Measurements from ENCODE around the gene PTTG1IP.

PTTG1IP gene

DNA sequence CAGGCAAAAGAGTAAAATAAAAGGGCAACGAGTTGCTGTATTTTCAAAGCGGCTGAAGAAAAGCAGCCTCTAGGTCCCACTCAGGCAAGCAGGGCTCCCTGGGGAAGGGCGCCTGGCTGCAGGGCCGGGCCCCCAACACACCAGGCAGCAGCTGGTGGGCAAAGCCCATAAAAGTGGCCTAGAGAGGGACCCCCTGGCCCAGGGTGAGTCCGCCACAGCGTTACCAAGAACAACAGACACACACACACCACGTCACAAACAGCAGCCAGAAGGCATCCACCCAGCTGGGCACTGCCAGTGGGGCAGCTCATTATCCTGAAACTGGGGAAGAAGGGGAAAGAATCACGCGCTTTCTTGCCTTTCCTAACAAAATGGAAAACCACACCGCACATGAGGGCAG lies 60.3 kb downstream of the PTTG1IP start:
- DNase-seq (ENCODE audit: extremely low read depth in 1 of 2, low read depth in 1 of 2): no peak

DNA sequence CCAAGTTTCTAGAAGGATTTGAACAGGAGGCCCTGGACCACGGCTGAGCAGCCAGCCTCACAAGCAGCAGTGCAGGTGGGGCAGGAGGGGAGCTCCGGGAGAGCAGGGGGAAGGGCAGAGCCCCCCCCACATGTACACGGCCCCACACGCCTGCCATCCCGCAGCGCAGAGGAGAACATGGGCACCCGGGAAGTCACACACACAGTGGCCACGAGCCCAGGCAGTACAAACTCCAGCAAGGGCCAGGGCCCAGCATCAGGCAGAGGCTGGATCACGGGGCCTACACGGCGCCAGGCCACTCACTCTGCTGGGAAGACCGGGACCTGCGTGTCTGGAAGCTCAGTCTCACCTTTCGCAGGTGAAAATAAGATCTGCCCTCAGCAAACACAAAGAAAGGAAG lies 60.9 kb downstream of the PTTG1IP start:
- DNase-seq (ENCODE audit: extremely low read depth in 1 of 2, low read depth in 1 of 2): no peak

DNA sequence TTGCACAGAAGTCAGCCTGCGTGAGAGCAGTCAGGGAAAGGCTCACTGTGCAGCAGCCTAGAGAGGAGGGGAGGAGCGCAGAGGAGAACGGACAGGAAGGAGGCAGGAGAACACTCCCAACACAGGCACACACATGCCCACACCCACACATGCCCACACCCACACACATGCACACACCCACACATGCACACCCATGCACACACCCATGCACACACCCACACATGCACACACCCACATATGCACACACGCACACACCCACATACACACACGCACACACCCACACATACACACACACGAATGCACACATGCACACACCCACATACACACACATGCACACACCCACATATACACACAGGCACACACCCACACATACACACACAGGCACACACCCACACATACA lies 62.7 kb downstream of the PTTG1IP start:
- DNase-seq (ENCODE audit: extremely low read depth in 1 of 2, low read depth in 1 of 2): no peak

DNA sequence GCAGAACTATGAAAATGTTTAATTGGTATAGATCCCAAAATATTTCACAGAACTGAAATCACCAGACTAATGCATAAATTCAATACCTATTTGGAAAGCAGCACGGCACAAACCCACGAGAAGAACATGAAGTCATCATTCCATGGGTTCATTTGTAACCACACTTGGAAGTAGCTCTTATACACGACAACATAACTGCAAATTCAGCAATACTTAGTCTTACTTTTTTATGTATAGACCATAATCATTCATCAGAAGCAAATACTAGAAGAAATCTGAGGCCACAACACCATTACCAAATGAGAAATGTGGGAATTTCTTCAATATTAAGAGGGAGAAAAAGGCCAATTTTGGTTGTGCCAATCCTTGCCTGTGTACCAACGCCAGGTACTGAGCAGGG lies 67.6 kb downstream of the PTTG1IP start:
- no peak for DNase-seq (ENCODE audit: extremely low read depth in 1 of 2, low read depth in 1 of 2)

DNA sequence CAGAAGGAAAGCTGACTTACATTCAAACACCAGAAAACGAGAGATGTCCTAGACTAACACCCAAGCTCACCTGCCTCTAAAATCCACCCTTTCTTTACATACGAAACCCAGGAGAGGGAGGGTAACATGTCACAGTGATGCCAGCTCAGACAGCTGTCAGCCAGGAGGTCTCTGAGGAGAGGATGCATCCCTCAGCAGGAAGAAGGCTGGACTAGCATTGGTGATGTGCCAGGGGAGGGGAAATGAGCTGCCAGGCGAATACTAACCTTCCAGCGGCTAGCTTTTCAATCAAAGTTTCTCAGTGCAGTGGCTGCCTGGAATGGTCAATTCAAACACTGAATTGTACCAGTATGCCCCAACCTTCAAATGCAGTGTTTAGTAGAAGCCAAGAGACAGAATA lies 68.3 kb downstream of the PTTG1IP start:
- DNase-seq (ENCODE audit: extremely low read depth in 1 of 2, low read depth in 1 of 2): no peak

DNA sequence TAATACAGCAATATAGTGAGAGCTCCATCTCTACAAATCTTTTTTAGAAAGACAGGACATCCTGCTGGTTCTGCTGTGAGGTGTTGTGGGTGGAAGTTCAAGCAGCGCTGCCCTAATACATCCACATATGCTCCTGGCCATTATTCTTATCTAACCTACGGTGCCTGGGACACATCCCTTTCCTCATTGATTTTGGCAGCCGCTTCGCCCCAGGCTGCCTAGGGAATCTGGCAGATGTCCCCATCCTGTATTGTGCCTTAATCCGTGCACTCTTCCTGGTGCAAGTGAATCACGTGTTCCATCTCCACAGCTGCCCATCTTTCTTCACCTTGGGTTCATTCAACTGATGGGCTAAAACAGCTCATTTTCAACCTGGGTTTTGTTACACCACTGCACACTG lies 68.7 kb downstream of the PTTG1IP start:
- no peak for DNase-seq (ENCODE audit: extremely low read depth in 1 of 2, low read depth in 1 of 2)

DNA sequence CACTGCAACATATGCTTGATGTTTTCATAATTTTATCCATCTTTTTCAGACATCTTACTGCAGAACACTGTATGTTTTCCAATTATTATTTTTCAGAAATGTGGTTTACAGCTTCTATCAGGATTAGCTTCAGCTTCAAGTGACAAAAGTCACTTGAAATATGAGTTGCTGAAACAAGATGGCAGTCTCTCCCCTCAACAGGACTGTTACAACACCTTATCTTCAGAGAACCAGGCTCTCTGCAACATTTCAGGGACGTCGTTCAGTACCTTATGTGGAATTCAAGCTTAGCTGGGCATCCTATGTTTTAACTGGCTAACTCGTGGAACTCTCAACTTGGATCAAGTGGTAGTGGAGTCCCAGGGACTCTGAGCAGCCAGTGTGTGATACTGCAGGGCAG lies 69.8 kb downstream of the PTTG1IP start:
- no peak for DNase-seq (ENCODE audit: extremely low read depth in 1 of 2, low read depth in 1 of 2)

DNA sequence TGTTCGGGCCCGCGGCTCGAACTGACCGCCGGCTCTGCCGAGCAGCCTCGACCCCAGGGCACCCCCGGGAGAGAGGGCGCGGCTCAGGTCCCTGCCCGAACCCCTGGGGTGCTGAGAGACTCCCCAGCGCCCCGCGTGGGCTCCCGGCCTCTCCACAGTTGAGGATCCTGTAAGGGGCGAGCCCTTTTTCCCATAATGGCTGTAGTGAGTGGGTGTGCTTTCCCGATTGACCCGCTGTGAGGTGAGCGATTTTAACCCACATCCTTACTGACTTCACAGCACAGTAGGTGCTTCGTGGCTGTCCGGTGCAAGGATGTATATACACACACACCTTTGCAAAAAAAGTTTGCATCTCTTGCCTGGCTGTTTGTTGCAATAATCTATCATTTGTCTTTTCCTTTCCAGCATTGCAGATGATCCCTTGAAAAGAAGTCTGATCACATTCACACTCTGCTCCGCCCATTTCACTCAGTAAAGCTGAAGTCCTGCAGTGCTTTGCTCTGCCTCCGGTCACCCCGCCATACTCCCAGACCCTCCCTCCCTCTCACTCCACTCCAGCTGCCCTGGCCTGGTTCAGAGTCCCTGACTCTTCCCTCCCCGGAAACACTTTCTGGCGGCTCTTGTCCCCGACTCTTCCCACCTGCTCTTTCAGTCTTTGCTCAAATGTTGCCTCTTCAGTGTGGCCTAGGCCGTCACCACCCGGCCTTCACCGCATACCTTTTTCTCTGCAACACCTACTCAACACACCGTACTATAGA lies 70.9 kb downstream of the PTTG1IP start:
- DNase-seq (ENCODE audit: extremely low read depth in 1 of 2, low read depth in 1 of 2): no peak

DNA sequence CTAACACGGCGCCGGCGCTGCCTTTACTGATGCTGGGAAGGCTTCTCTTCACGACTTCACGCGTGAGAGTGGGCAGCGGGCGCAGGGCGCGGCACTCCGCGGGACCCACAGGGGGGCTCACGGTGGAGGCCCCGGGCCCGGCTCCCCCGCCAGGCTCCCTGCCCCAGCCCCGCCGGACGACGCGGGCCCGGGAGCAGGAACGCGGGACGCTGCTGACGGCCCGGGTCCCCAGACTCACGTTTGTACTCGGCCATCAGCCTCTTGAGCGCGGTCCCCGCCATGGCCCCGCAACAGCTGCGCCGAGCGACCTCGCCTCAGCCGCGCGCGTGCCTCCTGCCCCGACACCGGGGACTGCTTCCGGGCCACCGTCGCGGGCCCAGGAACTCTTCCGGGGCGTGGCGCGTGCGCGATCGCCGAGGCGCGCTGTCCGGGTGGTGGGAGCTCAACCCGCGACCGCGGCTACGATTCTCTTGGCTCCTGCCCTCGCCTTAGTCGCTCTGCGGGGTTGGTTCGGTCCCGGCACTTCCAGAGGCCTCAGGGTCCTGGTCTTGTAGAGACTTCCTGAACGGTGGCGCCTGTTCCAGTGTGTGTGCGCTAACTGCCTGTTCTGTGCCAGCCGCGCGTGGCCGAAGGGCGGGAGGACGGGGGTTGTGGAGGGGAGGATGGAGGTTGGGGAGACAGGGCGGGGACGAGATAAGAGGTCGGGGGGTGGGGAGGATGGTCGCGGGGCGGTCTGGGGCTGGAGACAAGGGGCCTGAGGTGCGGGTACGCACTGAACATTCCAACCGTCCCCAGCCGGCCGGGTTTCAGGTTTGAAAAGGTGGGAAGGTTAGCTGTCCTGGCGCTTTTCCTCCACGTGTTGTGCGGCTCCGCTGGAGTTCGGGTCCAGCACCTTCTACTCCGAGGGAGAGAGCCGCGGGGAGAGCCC lies 71.8 kb downstream of the PTTG1IP start, which contains the start of gene UBE2G2:
UBE2G2 (minus strand) TSS at position 353 of the 928 bp plus-strand sequence; CDS start at position 281, 72 bp downstream.
- DNase-seq (ENCODE audit: extremely low read depth in 1 of 2, low read depth in 1 of 2): peak; percentile 50 to 83

DNA sequence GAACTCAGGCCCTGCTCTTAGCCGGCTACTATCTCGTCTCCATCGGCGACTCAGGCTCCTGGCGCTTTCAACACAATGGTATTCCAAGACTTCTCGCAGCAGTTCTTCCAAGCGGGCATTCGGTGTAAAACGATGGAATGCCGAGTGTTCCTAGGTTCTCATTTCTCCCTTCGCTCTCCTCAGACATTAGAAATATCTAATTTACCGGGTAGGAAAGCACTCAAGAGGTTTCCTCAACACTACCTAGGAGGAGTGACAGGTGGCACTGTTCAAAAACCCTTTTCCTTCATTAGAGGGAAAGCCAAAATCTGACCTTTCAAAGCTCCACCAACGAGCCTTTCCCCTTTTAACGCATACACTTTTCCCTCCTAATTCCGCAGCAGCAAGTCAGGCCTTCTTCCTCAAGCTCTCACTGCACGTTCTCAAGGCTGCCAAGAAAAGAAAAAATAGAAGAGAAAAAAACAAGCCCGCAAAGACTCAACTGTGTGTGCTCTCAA lies 72.5 kb downstream of the PTTG1IP start:
- DNase-seq (ENCODE audit: extremely low read depth in 1 of 2, low read depth in 1 of 2): no peak

DNA sequence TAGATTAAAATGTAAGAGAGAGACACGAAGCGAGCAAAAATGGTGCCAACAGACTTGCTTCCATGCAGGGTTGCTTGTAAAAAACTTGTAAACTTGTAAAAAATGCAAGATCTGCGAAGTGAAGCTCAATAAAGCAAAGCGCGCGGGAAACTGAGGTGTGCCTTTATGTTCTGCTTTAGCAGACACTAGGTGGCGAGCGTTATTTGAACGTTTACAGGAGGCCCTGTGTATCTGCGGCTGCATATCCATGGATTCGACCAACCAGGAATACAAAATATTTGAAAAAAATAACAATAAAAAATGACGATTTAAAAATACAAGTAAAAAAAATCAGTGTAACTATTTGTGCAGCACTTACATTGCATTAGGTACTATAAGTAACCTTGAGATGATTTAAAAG lies 73.4 kb downstream of the PTTG1IP start:
- DNase-seq (ENCODE audit: extremely low read depth in 1 of 2, low read depth in 1 of 2): no peak

DNA sequence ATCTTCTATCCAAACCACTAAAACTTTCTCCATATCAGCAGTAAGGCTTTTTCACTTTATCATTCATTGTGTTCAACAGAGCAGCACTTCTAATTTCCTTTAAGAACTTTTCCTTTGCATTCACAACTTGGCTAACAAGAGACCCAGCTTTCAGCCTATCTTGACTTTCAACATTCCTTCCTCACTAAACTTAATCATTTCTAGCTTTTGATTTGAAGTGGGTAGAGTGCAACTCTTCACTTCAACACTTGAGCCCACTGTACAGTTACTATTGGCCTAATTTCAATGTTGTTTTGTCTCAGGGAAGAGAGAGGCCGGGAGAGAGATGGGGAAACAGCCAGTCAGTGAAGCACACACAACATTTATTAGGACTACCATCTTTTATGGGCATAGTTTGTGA lies 73.8 kb downstream of the PTTG1IP start:
- DNase-seq (ENCODE audit: extremely low read depth in 1 of 2, low read depth in 1 of 2): no peak

Data from activated CD8-positive, alpha-beta memory T cell treated with anti-CD3 and anti-CD28 coated beads for 1 hour (primary cell).